OCI-LY7 (cell line): ENCODE results near the gene SLFN12L.

Experiments
- EZH2phosphoT487 ChIP-seq: fragments of 200-600 bp; sonication (generic); IDR thresholded peaks from 2 replicates; pipeline ENCODE4 v1.6.1; 2018; ENCODE audit warnings: low read depth, borderline replicate concordance, mild to moderate bottlenecking, mixed run types, antibody characterized with exemption, low read length, moderate library complexity, mixed read lengths
- TF ChIP-seq, protein P1 (sequence below): fragments of 200-600 bp; sonication (generic); conservative IDR thresholded peaks from 2 replicates; pipeline ENCODE4 v1.5.1; 2014; ENCODE audit warnings: mild to moderate bottlenecking, antibody characterized with exemption, low read length, moderate library complexity, mixed read lengths

DNA sequence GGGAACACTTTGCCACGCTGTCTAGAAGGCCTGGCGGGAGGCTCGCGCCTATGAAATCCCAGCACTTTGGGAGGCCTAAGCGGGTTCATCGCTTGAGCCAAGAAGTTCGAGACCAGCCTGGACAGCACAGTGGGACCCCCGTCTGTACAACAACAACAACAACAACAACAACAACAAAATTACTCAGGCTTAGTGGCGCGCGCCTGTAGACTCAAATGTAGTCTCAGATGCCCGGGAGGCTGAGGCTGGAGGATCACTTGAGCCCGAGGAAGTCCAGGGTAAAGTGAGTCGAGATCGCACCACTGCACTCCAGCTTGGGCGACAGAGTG is 88.6 kb downstream of the SLFN12L start:
- TF ChIP-seq, protein P1, sequence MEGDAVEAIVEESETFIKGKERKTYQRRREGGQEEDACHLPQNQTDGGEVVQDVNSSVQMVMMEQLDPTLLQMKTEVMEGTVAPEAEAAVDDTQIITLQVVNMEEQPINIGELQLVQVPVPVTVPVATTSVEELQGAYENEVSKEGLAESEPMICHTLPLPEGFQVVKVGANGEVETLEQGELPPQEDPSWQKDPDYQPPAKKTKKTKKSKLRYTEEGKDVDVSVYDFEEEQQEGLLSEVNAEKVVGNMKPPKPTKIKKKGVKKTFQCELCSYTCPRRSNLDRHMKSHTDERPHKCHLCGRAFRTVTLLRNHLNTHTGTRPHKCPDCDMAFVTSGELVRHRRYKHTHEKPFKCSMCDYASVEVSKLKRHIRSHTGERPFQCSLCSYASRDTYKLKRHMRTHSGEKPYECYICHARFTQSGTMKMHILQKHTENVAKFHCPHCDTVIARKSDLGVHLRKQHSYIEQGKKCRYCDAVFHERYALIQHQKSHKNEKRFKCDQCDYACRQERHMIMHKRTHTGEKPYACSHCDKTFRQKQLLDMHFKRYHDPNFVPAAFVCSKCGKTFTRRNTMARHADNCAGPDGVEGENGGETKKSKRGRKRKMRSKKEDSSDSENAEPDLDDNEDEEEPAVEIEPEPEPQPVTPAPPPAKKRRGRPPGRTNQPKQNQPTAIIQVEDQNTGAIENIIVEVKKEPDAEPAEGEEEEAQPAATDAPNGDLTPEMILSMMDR = no peak
- no peak for TF ChIP-seq EZH2phosphoT487
